GM12892 (cell line): Measurements from ENCODE around the gene CACNA1C.

Experiments used
- POLR2A ChIP-seq: IDR thresholded peaks from 2 replicates; pipeline ENCODE4 v1.6.1; 2011; ENCODE audit warnings: low read depth, low read length, control low read depth
- POLR2AphosphoS5 ChIP-seq: IDR thresholded peaks from 2 replicates; pipeline ENCODE4 v1.6.1; 2011; ENCODE audit warnings: low read depth, low read length, control low read depth

GRCh38 chr12:2284857-2285256 is 232.1 kb downstream of the CACNA1C start:
- TF ChIP-seq POLR2A (no peak), POLR2AphosphoS5 (no peak)
